Peyer's patch (tissue), 4 donors: Measurements from ENCODE around the gene DLD.

Experiments used
- CTCF ChIP-seq, 6 experiments: fragments of 450-650 bp in 4 of 6; fragments of 200-600 bp in 2 of 6; sonication (generic) in 1 of 6; IDR thresholded peaks; one replicate each; pipeline ENCODE4 v1.5.1; 2017 to 2019; ENCODE audit warnings: antibody characterized with exemption in 6 of 6, mild to moderate bottlenecking in 3 of 6, moderate library complexity in 1 of 6
- POLR2A ChIP-seq, 2 donors: fragments of 450-650 bp; IDR thresholded peaks; one replicate each; pipeline ENCODE4 v1.5.1; 2017; ENCODE audit warnings: antibody characterized with exemption in 2 of 2, mild to moderate bottlenecking in 2 of 2, moderate library complexity in 2 of 2

- TF ChIP-seq CTCF (IDR thresholded peaks at IDR 0.05) (no peak), POLR2A (IDR thresholded peaks at IDR 0.05) (no peak)
Observed at GRCh38 chr7:107860981-107861652, 29.9 kb upstream of the DLD start.
